Ramos (cell line): ENCODE data around the gene EPB41.
"Not testable (repeated sequence)": the region's sequence is repeated elsewhere in the genome, so short reads cannot be mapped to it uniquely, and the experiment has no call there.

Source experiments
- in situ Hi-C: fragments of 300-500 bp; cut with MboI; formaldehyde crosslinking; loops from one replicate; pipeline ENCODE4 v1.14.3; 2022; ENCODE audit warnings: low sequenced_read_pairs; ENCODE audit not compliant: unreplicated experiment

EPB41 gene

DNA sequence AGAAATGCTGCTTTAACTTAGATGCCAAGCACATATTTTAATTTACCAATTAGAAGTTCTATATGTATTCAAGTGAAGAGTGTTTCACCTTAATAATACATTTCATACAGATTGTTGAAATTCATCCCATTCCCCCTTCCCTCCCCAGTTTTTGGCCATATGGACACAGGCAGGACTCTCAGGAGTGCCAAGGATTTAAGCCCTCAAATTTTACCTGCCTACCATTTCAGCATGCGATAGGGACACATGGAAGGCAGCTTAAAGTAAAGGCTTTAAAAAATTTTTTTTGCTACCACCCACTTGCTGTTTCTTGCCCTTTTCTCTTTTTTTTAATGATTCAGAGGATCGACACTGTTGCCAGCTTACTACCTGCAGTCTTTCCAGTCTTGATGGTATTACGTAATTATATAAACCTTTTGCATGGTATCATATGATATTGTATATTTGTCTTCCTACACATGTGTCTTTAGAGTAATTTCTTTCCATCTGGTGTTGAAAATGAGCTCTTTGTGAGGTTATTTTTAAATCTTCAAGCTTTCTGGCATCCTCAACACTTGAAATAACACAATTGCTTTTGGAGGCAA, 7.0 kb downstream of the EPB41 start:
- in situ Hi-C loops = no loop called here

GRCh38 chr1:28925350-28925891, 11.1 kb downstream of the EPB41 start:
- in situ Hi-C loops = no loop called here

GRCh38 chr1:28926629-28927265, 12.4 kb downstream of the EPB41 start:
- in situ Hi-C loops = no loop called here

GRCh38 chr1:28927266-28927647, 12.9 kb downstream of the EPB41 start:
- in situ Hi-C loops = no loop called here

DNA sequence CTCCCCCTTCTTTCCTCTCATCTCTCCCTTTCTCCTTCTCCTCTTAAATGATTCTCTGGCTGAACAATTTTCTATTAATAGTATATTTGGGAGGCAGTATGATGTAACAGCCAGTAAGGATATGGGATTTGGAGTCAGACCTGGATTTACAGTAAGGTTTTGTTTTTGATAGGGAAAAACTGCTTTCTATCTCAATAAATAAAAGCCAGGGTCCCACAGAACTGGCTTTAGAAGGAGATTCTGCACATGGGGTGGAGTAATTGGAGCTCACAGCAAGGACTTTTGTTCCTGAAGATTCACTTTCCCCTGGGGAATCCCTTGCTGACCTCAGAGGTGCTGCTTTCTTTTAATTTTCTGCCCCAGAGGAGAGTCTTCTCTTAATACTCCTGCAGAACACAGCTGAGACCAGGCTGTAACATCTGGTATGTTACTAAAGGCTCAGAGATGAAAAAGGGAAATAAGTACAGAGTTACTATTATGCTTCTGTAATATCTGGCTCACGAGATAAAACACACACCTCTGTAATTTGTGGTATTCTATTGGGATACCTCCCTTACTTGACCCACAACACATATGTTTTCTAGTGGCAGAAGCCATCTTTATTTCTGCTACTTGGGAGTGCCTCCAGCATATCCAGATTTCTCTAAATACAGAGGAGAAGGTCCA, 13.4 kb downstream of the EPB41 start:
- in situ Hi-C loops = no loop called here

- in situ Hi-C loops = no loop called here
These were observed 14.1 kb downstream of the EPB41 start for GRCh38 chr1:28928314-28928941.

- in situ Hi-C loops = no loop called here
These were observed 18.9 kb downstream of the EPB41 start for GRCh38 chr1:28933277-28933676.

- in situ Hi-C loops = no loop called here
These were observed 19.5 kb downstream of the EPB41 start for GRCh38 chr1:28933918-28934317.

DNA sequence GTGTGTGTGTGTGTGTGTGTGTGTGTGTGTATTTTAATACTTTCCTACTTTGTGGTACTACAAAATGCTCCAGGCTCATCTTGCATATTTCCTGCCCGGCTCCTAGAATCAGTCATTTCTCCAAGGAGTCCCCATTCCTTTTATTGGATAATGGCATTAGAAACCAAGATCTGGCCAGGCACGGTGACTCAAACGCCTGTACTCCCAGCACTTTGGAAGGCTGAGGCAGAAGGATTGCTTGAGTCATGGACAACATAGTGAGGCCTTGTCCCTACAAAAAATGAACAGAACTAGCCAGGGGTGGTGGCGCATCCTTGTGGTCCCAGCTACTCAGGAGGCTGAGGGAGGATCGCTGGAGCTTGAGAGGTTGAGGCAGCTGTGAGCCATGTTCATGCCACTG, 20.3 kb downstream of the EPB41 start:
- in situ Hi-C loops = no loop called here

DNA sequence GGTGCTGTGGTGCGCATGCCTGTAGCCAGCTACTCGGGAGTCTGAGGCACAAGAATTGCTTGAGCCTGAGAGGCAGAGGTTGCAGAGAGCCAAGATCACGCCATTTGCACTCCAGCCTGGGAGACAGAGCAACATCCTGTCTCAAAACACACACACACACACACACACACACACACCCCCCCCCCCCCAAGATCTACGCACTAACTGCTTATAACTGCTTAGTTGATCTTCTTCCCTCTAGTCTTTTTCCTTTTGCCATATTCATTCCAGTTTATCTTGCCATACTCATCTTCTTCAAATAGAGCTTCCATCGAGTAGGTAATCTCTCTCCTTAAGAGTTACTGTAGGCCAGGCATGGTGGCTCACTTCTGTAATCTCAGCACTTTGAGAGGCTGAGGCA, 20.9 kb downstream of the EPB41 start:
- in situ Hi-C loops = no loop called here

DNA sequence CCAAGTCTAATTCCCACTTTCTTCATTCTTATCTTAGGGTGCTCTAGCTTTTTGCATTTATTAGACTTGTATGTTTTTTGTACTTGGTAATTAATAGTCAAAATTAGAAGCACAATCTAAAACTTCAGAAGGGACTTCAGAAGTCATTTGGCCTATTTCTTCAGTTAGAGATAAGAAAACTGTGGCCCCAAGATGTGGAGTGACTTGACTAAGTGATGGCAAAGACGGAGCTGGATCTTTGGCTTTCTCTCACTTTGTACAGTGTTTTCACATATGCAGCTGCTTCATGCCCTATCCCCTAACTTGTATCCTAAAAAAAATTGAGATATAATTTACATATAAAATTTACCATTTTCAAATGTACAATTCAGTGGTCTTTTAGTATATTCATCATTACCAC, 21.7 kb downstream of the EPB41 start:
- in situ Hi-C loops = no loop called here

DNA sequence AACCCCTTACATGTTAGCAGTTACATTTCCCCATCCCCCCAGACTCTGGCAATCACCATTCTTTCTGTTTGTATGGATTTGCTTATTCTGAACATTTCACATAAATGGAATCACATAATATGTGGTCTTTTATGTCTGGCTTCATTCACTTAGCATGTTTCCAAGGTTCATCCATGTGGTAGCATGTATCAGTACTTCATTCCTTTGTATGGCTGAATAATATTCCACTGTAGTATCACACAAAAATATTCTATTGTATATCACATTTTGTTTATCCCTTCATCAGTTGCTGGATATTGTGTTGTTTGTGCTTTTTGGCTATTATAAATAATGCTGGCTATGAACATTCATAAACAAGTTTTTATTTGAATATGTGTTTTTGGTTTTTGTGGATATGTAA, 22.2 kb downstream of the EPB41 start:
- in situ Hi-C loops = no loop called here

- in situ Hi-C loops = not testable (repeated sequence)
These were observed 29.2 kb downstream of the EPB41 start for GRCh38 chr1:28943581-28943980.

DNA sequence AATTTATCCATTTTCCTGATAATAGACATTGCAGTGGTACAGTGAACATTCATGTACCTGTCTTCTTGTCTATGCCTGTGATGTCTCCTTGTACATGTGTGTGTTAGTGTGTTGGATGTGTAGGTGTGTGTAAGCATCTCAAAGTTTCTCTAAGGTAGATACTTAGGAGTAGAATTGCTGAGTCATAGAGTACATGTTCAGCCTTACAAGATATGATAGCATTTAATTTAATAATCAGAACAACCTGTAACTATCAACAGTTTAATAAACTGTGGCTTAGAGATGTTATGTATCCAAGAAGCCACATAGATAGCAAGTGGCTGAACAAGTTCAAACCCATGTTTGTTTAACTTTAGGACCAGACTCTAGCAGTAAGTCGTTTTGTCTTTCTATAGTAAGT, 35.6 kb downstream of the EPB41 start:
- in situ Hi-C loops = no loop called here

DNA sequence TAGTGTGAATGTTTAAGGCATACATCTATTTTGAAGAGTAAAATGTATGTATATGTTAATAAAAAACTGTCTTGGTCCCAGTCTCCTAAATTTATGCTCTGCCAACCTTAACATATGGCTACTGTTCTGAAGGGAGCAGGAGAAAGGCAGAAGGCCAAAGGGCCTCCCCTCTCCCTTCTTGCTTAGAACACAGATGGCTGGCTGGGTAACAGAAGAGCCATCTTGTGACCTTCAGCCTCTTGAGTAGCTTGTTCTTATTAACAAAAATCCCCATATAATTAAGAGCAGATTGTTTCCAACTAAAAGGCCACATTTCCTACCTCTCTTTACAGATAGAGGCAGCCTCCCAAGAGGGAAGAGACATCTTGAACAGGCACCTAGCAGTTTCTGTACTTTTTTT, 36.1 kb downstream of the EPB41 start:
- in situ Hi-C loops = no loop called here

DNA sequence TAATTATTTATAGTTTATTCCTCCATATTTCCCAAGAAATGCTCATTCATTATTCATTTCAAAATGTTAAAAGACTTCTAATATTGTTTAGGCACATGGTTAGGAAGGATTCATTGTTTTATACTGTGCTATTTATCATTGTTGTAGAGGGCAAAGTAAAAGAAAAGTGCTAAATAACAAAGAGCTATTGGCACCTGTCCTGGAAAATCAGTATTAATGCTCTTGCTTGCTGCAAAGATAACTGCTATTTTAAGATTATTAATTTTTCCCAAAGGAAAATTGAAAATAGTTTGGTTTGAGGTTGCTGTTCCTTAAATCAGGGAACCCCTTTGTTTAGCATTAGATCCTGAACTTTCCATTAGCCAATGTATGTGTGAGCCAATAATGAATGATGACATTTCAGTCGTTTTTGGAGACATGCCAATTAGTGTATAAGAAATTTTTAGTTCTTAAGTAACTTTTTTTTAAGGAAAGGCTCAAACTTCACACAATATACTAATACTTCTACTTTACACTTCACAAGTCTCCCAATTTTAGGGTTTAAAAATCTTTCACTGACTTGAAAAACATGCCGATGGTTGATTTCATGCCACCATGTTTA, 39.9 kb downstream of the EPB41 start:
- in situ Hi-C loops = no loop called here

DNA sequence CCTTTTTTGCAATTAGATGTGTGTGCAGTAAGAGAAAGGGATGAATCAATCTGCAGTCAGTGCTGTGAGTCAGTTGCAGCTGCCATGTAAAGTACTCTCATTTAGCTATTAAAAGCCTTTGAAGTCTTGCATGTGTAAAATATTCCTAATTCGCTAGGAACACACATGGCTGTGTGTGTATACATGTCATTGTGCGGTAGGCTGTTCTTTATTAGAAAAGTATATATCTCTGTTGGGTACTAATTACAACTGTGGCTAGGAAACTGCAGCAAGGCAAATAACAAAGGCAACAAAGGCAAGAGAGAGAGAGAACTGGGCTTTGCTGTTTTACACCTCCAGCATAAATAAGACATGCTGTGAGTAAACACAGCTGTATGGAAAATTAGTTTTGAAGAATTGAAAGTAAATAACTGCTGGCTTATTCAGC, 41.7 kb downstream of the EPB41 start:
- in situ Hi-C loops = no loop called here

GRCh38 chr1:28962114-28962831, 47.9 kb downstream of the EPB41 start:
- in situ Hi-C loops = not testable (repeated sequence)

DNA sequence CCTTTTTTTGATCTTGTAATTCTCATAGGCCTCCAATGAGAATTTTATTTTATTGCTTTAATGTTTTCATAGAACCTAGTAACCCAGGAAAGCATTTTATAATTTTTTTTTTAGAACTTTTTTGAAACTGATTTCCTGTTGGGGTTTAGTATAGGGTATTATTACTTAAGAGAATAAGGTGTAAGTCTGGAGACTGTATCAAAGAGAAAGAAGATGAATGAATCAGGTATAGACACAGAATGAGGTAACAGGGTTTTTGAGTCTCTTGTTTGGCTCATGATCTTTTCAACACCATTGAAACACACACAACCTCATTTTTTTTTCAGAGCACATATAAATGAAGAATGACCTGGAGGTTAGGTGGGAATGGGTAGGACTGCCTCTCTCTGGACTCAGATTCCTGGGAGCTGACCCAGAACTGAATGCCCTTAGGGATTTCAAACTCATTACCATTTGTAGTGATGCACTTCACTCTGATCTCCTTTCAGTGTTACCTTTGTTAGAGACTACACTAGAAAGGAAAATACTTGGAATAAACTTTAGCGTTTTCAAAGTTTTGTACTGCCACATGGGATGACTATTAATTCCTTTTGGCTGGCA, 51.0 kb downstream of the EPB41 start:
- in situ Hi-C loops = no loop called here

GRCh38 chr1:28966617-28967016, 52.2 kb downstream of the EPB41 start:
- in situ Hi-C loops = no loop called here
